ENCODE data around the gene DOK4. TPM values are rescaled to one million over a fixed set of nuclear protein-coding genes. Genes with fewer than 3 reads are reported as not detected.
A peak's percentile ranks its signal among the peaks of the same experiment; 100 is the strongest.

DOK4 gene
- total RNA-seq, 1 experiment from 2014 or later = 13.1 TPM

GRCh38 chr16:57531253-57531575 is 44.9 kb upstream of the DOK4 start:
- H4K8ac ChIP-seq (replicated peaks; ENCODE audit: insufficient read length, low read depth, low read length) = no peak overlapping the region
- no peak overlapping the region for H3T11ph ChIP-seq (ENCODE audit: low read length)
- peaks cover 5% of the 10 kb centered on the region; the same call in 1 of the 2 replicates for H3K4me1 ChIP-seq (ENCODE audit: insufficient read depth, low read length)
- H4K20me1 ChIP-seq (ENCODE audit: control insufficient read depth, insufficient read depth, insufficient read length) = peaks cover 3% of the 10 kb centered on the region
- Mint-ChIP-seq H3K36me3 (ENCODE audit: insufficient read depth in 1 of 3, low read depth in 3 of 3) (peaks cover 18 to 32% (median 31%) of the 10 kb centered on the region in 3 experiments; a peak in 6 of 7 replicates), H3K4me1 (peaks cover 54 to 59% of the 10 kb centered on the region in 2 experiments), H3K27ac (no peak overlapping the region), H3K27me3 (ENCODE audit: low read depth) (peaks cover 23% of the 10 kb centered on the region), H3K4me3 (peak overlapping the region in 1 of 2 experiments; percentile 24; a peak in 2 of 5 replicates), H3K9me3 (no peaks in the 10 kb centered on the region)
- peaks cover 9% of the 10 kb centered on the region for H3K23me2 ChIP-seq (ENCODE audit: insufficient read length, low read depth, low read length, poor library complexity, severe bottlenecking)
- no peaks in the 10 kb centered on the region for H3K79me2 ChIP-seq (ENCODE audit: insufficient read depth, low read length)
- no peak overlapping the region for H2AK5ac ChIP-seq (ENCODE audit: insufficient read length, low read length)
- H4K5ac ChIP-seq (ENCODE audit: insufficient read length, low read depth, low read length) = no peak overlapping the region
- no peak overlapping the region for H3K27ac ChIP-seq (ENCODE audit: insufficient read length, low read depth, low read length)
- H4K91ac ChIP-seq (ENCODE audit: insufficient read length, low read depth, low read length) = no peak overlapping the region
- no peak for TF ChIP-seq CTCF (conservative IDR thresholded peaks at IDR 0.05)
- no peak overlapping the region for H3K9ac ChIP-seq (ENCODE audit: extremely low read depth, insufficient read length, low read length)
- H2BK20ac ChIP-seq (ENCODE audit: low read depth, low read length, poor library complexity, severe bottlenecking) = no peak overlapping the region
- H2BK12ac ChIP-seq (ENCODE audit: insufficient read length, low read depth, low read length) = no peak overlapping the region
- WGBS (ENCODE audit: extremely low coverage, insufficient read length, low lambda C conversion rate) = no CpG with 5 or more reads among the region's 3 CpGs
- H2BK5ac ChIP-seq (ENCODE audit: insufficient read length, low read length) = no peak overlapping the region
- no peak overlapping the region for H3K4me2 ChIP-seq (ENCODE audit: insufficient read depth, insufficient read length, low read length)
- H2BK15ac ChIP-seq (ENCODE audit: low read depth, low read length) = no peak overlapping the region
- H2BK120ac ChIP-seq (ENCODE audit: low read depth, low read length, poor library complexity, severe bottlenecking) = no peak overlapping the region
- no peak overlapping the region for H2AFZ ChIP-seq (ENCODE audit: low read length)
- no peak overlapping the region for H3K23ac ChIP-seq (ENCODE audit: insufficient read length, low read depth, low read length)
- H3K4ac ChIP-seq (ENCODE audit: low read depth, low read length) = no peak overlapping the region
- no peak for DNase-seq
- H3K18ac ChIP-seq (ENCODE audit: insufficient read length, low read depth, low read length) = no peak overlapping the region
- H3K27me3 ChIP-seq (ENCODE audit: insufficient read depth, low read length) = no peaks in the 10 kb centered on the region; the same call in 1 of the 2 replicates
- no peaks in the 10 kb centered on the region for H3K79me1 ChIP-seq (ENCODE audit: insufficient read depth, low read depth, low read length, poor library complexity, severe bottlenecking)
- H3K14ac ChIP-seq (ENCODE audit: insufficient read depth, low read length) = no peak overlapping the region
- H3K56ac ChIP-seq (ENCODE audit: insufficient read length, low read depth, low read length) = no peak overlapping the region
- no peaks in the 10 kb centered on the region for H3K9me3 ChIP-seq (ENCODE audit: control insufficient read depth, low read depth, low read length)

Measured in H9 (cell line).